Ovary (tissue), 9 donors: ENCODE data around the gene KCNAB2. TPM values are rescaled to one million over a fixed set of nuclear protein-coding genes. Genes with fewer than 3 reads are reported as not detected.

Experiments
- DNase-seq, 5 donors: peaks; one replicate each; pipeline ENCODE4 v3.0.0-alpha.2; 2019 to 2020
- H3K27ac ChIP-seq, 2 donors: fragments of 200-600 bp; one replicate each; pipeline versions ENCODE4 v1.5.1 to v1.8.0; 2019 to 2022
- H3K27me3 ChIP-seq: fragments of 200-600 bp; one replicate; pipeline ENCODE4 v1.8.0; 2022
- H3K36me3 ChIP-seq: fragments of 200-600 bp; sonication (generic); one replicate; pipeline ENCODE4 v1.5.1; 2019
- H3K4me1 ChIP-seq: one replicate; pipeline ENCODE4 v1.8.1; 2013; ENCODE audit warnings: mild to moderate bottlenecking, moderate library complexity; ENCODE audit not compliant: insufficient read depth
- H3K4me3 ChIP-seq: fragments of 200-600 bp; sonication (generic); one replicate; pipeline ENCODE4 v1.5.1; 2017
- H3K9me3 ChIP-seq, 2 donors: fragments of 200-600 bp in 1 of 2; sonication (generic) in 1 of 2; one replicate each; pipeline versions ENCODE4 v1.5.1 to v1.8.1; 2013 to 2019; ENCODE audit warnings: mild to moderate bottlenecking in 1 of 2, moderate library complexity in 1 of 2
- CTCF ChIP-seq, 3 donors: fragments of 450-650 bp in 2 of 3; fragments of 200-600 bp in 1 of 3; IDR thresholded peaks; one replicate each; pipeline versions ENCODE4 v1.5.1 to v1.8.0; 2016 to 2022; ENCODE audit warnings: antibody characterized with exemption in 3 of 3, mild to moderate bottlenecking in 1 of 3
- EP300 ChIP-seq: sonication (generic); formaldehyde crosslinking; IDR thresholded peaks from one replicate; pipeline ENCODE4 v1.6.1; 2017; ENCODE audit warnings: antibody characterized with exemption
- POLR2A ChIP-seq: fragments of 450-650 bp; IDR thresholded peaks from one replicate; pipeline ENCODE4 v1.6.1; 2017; ENCODE audit warnings: antibody characterized with exemption, mild to moderate bottlenecking, moderate library complexity
- WGBS, 3 donors: extraction: QIAGEN DNeasy Blood & Tissue Kit in 1 of 3; methylation state at CpG; one replicate each; pipeline versions ENCODE4 v1.1.5 to v1.1.7; 2013 to 2017; 5-methylcytosine and 5-hydroxymethylcytosine counted together
- intact Hi-C, 4 donors: fragments of 100-400 bp; cut with DNase I; formaldehyde crosslinking; loops; one replicate each; pipeline versions ENCODE4 v1.11.0 to v1.15.1; 2022 to 2023
- polyA plus RNA-seq, 2 donors: library from polyadenylated mRNA; stranded (reverse); fragments of 200-250 nt in 1 of 2; fragments of 350-450 nt in 1 of 2; fragmentation: Illumina TruSeq in 1 of 2; extraction: RNeasy Lipid Tissue Mini Kit (QIAGEN cat#74804) in 1 of 2; gene quantifications; one replicate each; pipeline ENCODE4 v1.2.3, GENCODE V29; 2013 to 2014
- total RNA-seq, 7 donors: library from RNA; depleted of rRNA in 2 of 7; stranded (reverse); fragments of >200 nt in 2 of 7; fragmentation: NEBNext Ultra II Directional in 3 of 7; extraction: Animal tissue kit (Norgen Biotek cat#: 25700) in 3 of 7; gene quantifications; one replicate each; pipeline versions ENCODE4 v1.1.0 to v1.2.4, GENCODE V29; 2016 to 2023
- donor health status: DM: no; HTN: no; CAD: no; lungs with moderate emphysema.
- donor health status: DM: no; HTN: no; CAD: no.
- donor health status: Bipolar disorder and iron deficiency.
- donor health status: DM: yes; HTN: yes; CAD: no.
- donor health status: DM: no; HTN: no; CAD: no.
- donor health status: DM: yes; HTN: yes; CAD: no.

KCNAB2 gene
- total and polyA plus RNA-seq, 9 donors, result 2.9 to 18.3 (median 7.1) TPM

- Histone ChIP-seq H3K36me3 (no peaks in the 10 kb centered on the region), H3K27ac (no peak overlapping the region), H3K4me1 (no peaks in the 10 kb centered on the region), H3K9me3 (no peaks in the 10 kb centered on the region), H3K4me3 (no peak overlapping the region), H3K27me3 (no peaks in the 10 kb centered on the region)
- no peak for TF ChIP-seq EP300
- TF ChIP-seq POLR2A, result no peak
- no peak for TF ChIP-seq CTCF (IDR thresholded peaks at IDR 0.05)
- no peak for DNase-seq
- WGBS, 3 donors, result 96 to 98% (median 97%) methylated on average over 5 of the region's 5 CpGs
- intact Hi-C loops, result no loop called here
Measured at GRCh38 chr1:6029351-6029750, 16.3 kb upstream of the KCNAB2 start.

- Histone ChIP-seq H3K27ac (no peak overlapping the region), H3K36me3 (no peaks in the 10 kb centered on the region), H3K9me3 (no peaks in the 10 kb centered on the region), H3K4me3 (no peak overlapping the region), H3K4me1 (no peaks in the 10 kb centered on the region), H3K27me3 (no peaks in the 10 kb centered on the region)
- TF ChIP-seq POLR2A (no peak), CTCF (IDR thresholded peaks at IDR 0.05) (no peak), EP300 (no peak)
- intact Hi-C loops, result no loop called here
- DNase-seq, result no peak
- 91 to 92% (median 91%) methylated on average over 7 of the region's 7 CpGs for WGBS, 3 donors
Measured at GRCh38 chr1:6030132-6030531, 15.6 kb upstream of the KCNAB2 start.

- intact Hi-C loops, result no loop called here
- H3K27me3 ChIP-seq, result no peaks in the 10 kb centered on the region
- H3K9me3 ChIP-seq, result no peaks in the 10 kb centered on the region
- H3K4me1 ChIP-seq, result no peaks in the 10 kb centered on the region
- H3K36me3 ChIP-seq, result no peaks in the 10 kb centered on the region
- no peak overlapping the region for H3K4me3 ChIP-seq
- no peak for DNase-seq
- H3K27ac ChIP-seq, result no peak overlapping the region
- no peak for TF ChIP-seq CTCF (IDR thresholded peaks at IDR 0.05)
- TF ChIP-seq EP300, result no peak
- TF ChIP-seq POLR2A, result no peak
- WGBS, 3 donors, result 87 to 94% (median 91%) methylated on average over 2 of the region's 2 CpGs
Measured at GRCh38 chr1:6030547-6031261, 15.0 kb upstream of the KCNAB2 start.

- no peaks in the 10 kb centered on the region for H3K4me1 ChIP-seq
- WGBS, 3 donors, result 90 to 95% (median 93%) methylated on average over 8 of the region's 8 CpGs
- no peak for TF ChIP-seq CTCF (IDR thresholded peaks at IDR 0.05)
- TF ChIP-seq EP300, result no peak
- TF ChIP-seq POLR2A, result no peak
- intact Hi-C loops, result no loop called here
- no peaks in the 10 kb centered on the region for H3K36me3 ChIP-seq
- H3K4me3 ChIP-seq, result no peak overlapping the region
- no peak for DNase-seq
- H3K27ac ChIP-seq, result no peak overlapping the region
- no peaks in the 10 kb centered on the region for H3K9me3 ChIP-seq
- no peaks in the 10 kb centered on the region for H3K27me3 ChIP-seq
Measured at GRCh38 chr1:6033124-6033523, 12.6 kb upstream of the KCNAB2 start.
